Type B pancreatic cell (in vitro differentiated cells): ENCODE data around the gene HNRNPK. TPM values are rescaled to one million over a fixed set of nuclear protein-coding genes. Genes with fewer than 3 reads are reported as not detected.

Experiments
- DNase-seq: peaks from one replicate; pipeline ENCODE4 v3.0.0; 2021; ENCODE audit warnings: mixed read lengths; ENCODE audit not compliant: unreplicated experiment; ENCODE audit errors: extremely low spot score
- H3K27ac Mint-ChIP-seq: 2 replicates; pipeline ENCODE4 v1.8.0; 2021; ENCODE audit warnings: mild to moderate bottlenecking, mixed read lengths
- H3K27me3 Mint-ChIP-seq: 2 replicates; pipeline ENCODE4 v1.8.0; 2021; ENCODE audit warnings: mixed read lengths
- H3K36me3 Mint-ChIP-seq: 2 replicates; pipeline ENCODE4 v1.8.0; 2021; ENCODE audit warnings: mixed read lengths
- H3K4me1 Mint-ChIP-seq: one replicate; pipeline ENCODE4 v1.8.0; 2021; ENCODE audit warnings: mixed read lengths; ENCODE audit not compliant: unreplicated experiment
- H3K4me3 Mint-ChIP-seq: 2 replicates; pipeline ENCODE4 v1.8.0; 2021; ENCODE audit warnings: mild to moderate bottlenecking, mixed read lengths
- H3K9me3 Mint-ChIP-seq: 2 replicates; pipeline ENCODE4 v1.8.0; 2021; ENCODE audit warnings: mixed read lengths
- CTCF ChIP-seq: fragments of 200-600 bp; sonication (generic); conservative IDR thresholded peaks from 2 replicates; pipeline ENCODE4 v1.5.0; 2021; ENCODE audit warnings: antibody characterized with exemption, mild to moderate bottlenecking
- long read RNA-seq: library from polyadenylated mRNA; unstranded; transcript quantifications from one replicate; pipeline ENCODE4 v2.0.0, GENCODE V29; 2020
- total RNA-seq: library from RNA; stranded (reverse); gene quantifications from 2 replicates; pipeline ENCODE4 v1.2.1, GENCODE V29; 2021; ENCODE audit warnings: low replicate concordance

Gene HNRNPK
- total RNA-seq: 524 and 673 TPM in 2 replicates
- long read RNA-seq, partial matches to known transcripts: 76 of 1,406 reads
- long read RNA-seq, other reads (novel, unspliced or antisense): 1,328 of 1,406 reads

- Mint-ChIP-seq H3K36me3 (peaks cover 40% of the 10 kb centered on the region), H3K9me3 (no peaks in the 10 kb centered on the region), H3K4me1 (peaks cover 41% of the 10 kb centered on the region), H3K27me3 (peaks cover 3% of the 10 kb centered on the region), H3K27ac (peak within 1 kb of the TSS; percentile 100), H3K4me3 (peak within 1 kb of the TSS; percentile 97)
- peak; percentile 100 for DNase-seq
- TF ChIP-seq CTCF: no peak
Measured at GRCh38 chr9:83979812-83980394, at the start of gene HNRNPK. HNRNPK (minus strand) TSS chr9:83980215; CDS start chr9:83978252, 1,963 bp downstream.

GRCh38 chr9:84027201-84027600 lies 47.2 kb upstream of the HNRNPK start:
- DNase-seq: no peak
- peaks cover 5% of the 10 kb centered on the region for H3K9me3 Mint-ChIP-seq
- H3K27me3 Mint-ChIP-seq: no peaks in the 10 kb centered on the region
- no peak for TF ChIP-seq CTCF
- no peak overlapping the region for H3K4me3 Mint-ChIP-seq
- no peaks in the 10 kb centered on the region for H3K4me1 Mint-ChIP-seq
- H3K27ac Mint-ChIP-seq: no peak overlapping the region
- H3K36me3 Mint-ChIP-seq: no peaks in the 10 kb centered on the region

GRCh38 chr9:84024041-84024575 lies 44.1 kb upstream of the HNRNPK start:
- no peaks in the 10 kb centered on the region for H3K4me1 Mint-ChIP-seq

GRCh38 chr9:84007662-84008061 lies 27.6 kb upstream of the HNRNPK start:
- TF ChIP-seq CTCF: no peak
- no peaks in the 10 kb centered on the region for H3K4me1 Mint-ChIP-seq
- H3K9me3 Mint-ChIP-seq: no peaks in the 10 kb centered on the region
- peaks cover 9% of the 10 kb centered on the region for H3K36me3 Mint-ChIP-seq
- no peak overlapping the region for H3K4me3 Mint-ChIP-seq
- DNase-seq: no peak
- H3K27me3 Mint-ChIP-seq: no peaks in the 10 kb centered on the region
- H3K27ac Mint-ChIP-seq: no peak overlapping the region

More at GRCh38 chr9:84024041-84024575, 44.1 kb upstream of the HNRNPK start:
- Mint-ChIP-seq H3K27ac (no peak overlapping the region), H3K9me3 (peaks cover 5% of the 10 kb centered on the region), H3K27me3 (no peaks in the 10 kb centered on the region), H3K36me3 (no peaks in the 10 kb centered on the region), H3K4me3 (no peak overlapping the region)
- no peak for DNase-seq
- TF ChIP-seq CTCF: no peak

GRCh38 chr9:84003246-84003645 lies 23.2 kb upstream of the HNRNPK start:
- no peak overlapping the region for H3K27ac Mint-ChIP-seq

More at GRCh38 chr9:84003246-84003645, 23.2 kb upstream of the HNRNPK start:
- DNase-seq: no peak
- Mint-ChIP-seq H3K9me3 (no peaks in the 10 kb centered on the region), H3K36me3 (peaks cover 18% of the 10 kb centered on the region), H3K27me3 (no peaks in the 10 kb centered on the region), H3K4me3 (no peak overlapping the region), H3K4me1 (peaks cover 4% of the 10 kb centered on the region)
- no peak for TF ChIP-seq CTCF
